Panc1 (cell line): Measurements from ENCODE around the gene PTPMT1. TPM values are rescaled to one million over a fixed set of nuclear protein-coding genes. Genes with fewer than 3 reads are reported as not detected.
"Not testable (repeated sequence)": the region's sequence is repeated elsewhere in the genome, so short reads cannot be mapped to it uniquely, and the experiment has no call there.

Source experiments
- ATAC-seq: fragments of 200-7000 bp; cut with Tn5 transposase; 2 replicates; pipeline ENCODE4 v1.9.1; 2020; ENCODE audit warnings: mild to moderate bottlenecking, moderate library complexity
- BruUV-seq: library from RNA; stranded (reverse); fragments of 400-500 nt; replicated peaks from 2 replicates; lab custom pipeline; 2021; lab: Mats Ljungman, UMichigan
- CTCF ChIA-PET: fragments of 300-600 bp; sonication (Branson Sonifier 250); formaldehyde crosslinking; loops from one replicate; lab custom pipeline; 2022; ENCODE audit warnings: antibody characterized with exemption; lab: Charles Lee
- POLR2A ChIA-PET: fragments of 300-600 bp; sonication (Branson Sonifier 250); formaldehyde crosslinking; loops from one replicate; lab custom pipeline; 2022; ENCODE audit warnings: antibody characterized with exemption; lab: Charles Lee
- DNase-seq: peaks from one replicate; pipeline ENCODE4 v3.0.0-alpha.2; 2010; ENCODE audit warnings: low read depth, low spot score
- H3K27ac ChIP-seq: 2 replicates; pipeline ENCODE4 v1.5.1; 2011; ENCODE audit warnings: mild to moderate bottlenecking, low read length, inconsistent platforms
- H3K27me3 ChIP-seq: fragments of 200-500 bp; sonication (Bioruptor generic); 2 replicates; pipeline ENCODE4 v1.6.0; 2014; ENCODE audit warnings: low read length, inconsistent platforms; ENCODE audit not compliant: control insufficient read depth, insufficient read depth
- H3K36me3 ChIP-seq: fragments of 200-500 bp; sonication (Bioruptor generic); 2 replicates; pipeline ENCODE4 v1.5.1; 2014; ENCODE audit warnings: inconsistent platforms, mild to moderate bottlenecking, low read length, moderate library complexity; ENCODE audit not compliant: control insufficient read depth, insufficient read depth
- H3K4me1 ChIP-seq: 2 replicates; pipeline ENCODE4 v1.5.1; 2011; ENCODE audit warnings: inconsistent platforms, mild to moderate bottlenecking, low read length, moderate library complexity; ENCODE audit not compliant: control insufficient read depth, insufficient read depth
- H3K4me3 ChIP-seq, 2 experiments: 2 replicates each; pipeline ENCODE4 v1.5.1; 2011 to 2012; ENCODE audit warnings: low read depth in 2 of 2, low read length in 2 of 2, mild to moderate bottlenecking in 2 of 2, inconsistent platforms in 1 of 2, moderate library complexity in 1 of 2
- H3K9me3 ChIP-seq: fragments of 200-500 bp; sonication (Bioruptor generic); 2 replicates; pipeline ENCODE4 v1.5.1; 2014; ENCODE audit warnings: low read depth, mild to moderate bottlenecking, inconsistent platforms, low read length, moderate library complexity; ENCODE audit not compliant: control insufficient read depth, insufficient read depth
- POLR2AphosphoS5 ChIP-seq: IDR thresholded peaks from 2 replicates; pipeline ENCODE4 v1.6.1; 2012; ENCODE audit warnings: mild to moderate bottlenecking, low read depth, low read length, moderate library complexity
- SIN3A ChIP-seq: IDR thresholded peaks from 2 replicates; pipeline ENCODE4 v1.6.1; 2012; ENCODE audit warnings: low read depth, mild to moderate bottlenecking, low read length, moderate library complexity, borderline replicate concordance; ENCODE audit not compliant: insufficient read depth
- TCF7L2 ChIP-seq: IDR thresholded peaks from 2 replicates; pipeline ENCODE4 v1.6.1; 2011; ENCODE audit warnings: mild to moderate bottlenecking, low read depth, low read length, inconsistent platforms
- in situ Hi-C: cut with HindIII; loops from 2 replicates; pipeline ENCODE4 v1.10.0; 2016; ENCODE audit warnings: low sequenced_read_pairs, low pct_unique_long_range_greater_than_20kb
- intact Hi-C: fragments of 100-400 bp; cut with micrococcal nuclease; formaldehyde crosslinking; loops from one replicate; pipeline ENCODE4 v1.10.0; 2022; ENCODE audit not compliant: unreplicated experiment
- total RNA-seq: library from RNA; stranded (reverse); gene quantifications from one replicate; pipeline ENCODE4 v1.2.1, GENCODE V29; 2021; ENCODE audit not compliant: unreplicated experiment
- TF ChIP-seq, protein P1 (sequence below), 2 experiments: IDR thresholded peaks; 2 replicates each; pipeline ENCODE4 v1.6.1; 2011 to 2012; ENCODE audit warnings: low read depth in 2 of 2, control low read depth in 1 of 2, low read length in 1 of 2, mild to moderate bottlenecking in 1 of 2, moderate library complexity in 1 of 2; ENCODE audit not compliant: insufficient read depth in 1 of 2
- TF ChIP-seq, protein P2 (sequence below): fragments of 450-650 bp; IDR thresholded peaks from 2 replicates; pipeline ENCODE4 v1.5.1; 2017; ENCODE audit warnings: mild to moderate bottlenecking

PTPMT1 gene
- total RNA-seq, 1 experiment from 2014 or later = 81.0 TPM

DNA sequence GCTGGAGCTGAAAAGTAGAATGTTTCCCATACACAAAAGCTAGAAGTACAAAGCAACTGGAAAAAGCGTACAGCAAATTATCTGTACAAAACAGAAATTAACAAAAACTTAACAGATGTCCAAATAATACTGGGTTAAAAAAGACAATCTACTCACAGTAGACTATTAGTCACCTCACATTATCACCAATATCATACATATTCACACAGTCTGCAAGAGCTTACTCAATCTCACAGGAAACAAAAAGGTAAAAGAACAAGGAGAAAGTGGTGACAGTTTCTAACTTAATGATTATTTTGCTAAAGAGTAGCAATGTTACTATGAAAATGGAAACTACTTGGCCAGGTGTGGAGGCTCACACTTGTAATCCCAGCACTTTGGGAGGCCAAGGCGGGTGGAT, 24.3 kb upstream of the PTPMT1 start:
- POLR2A ChIA-PET = no interaction called here
- intact Hi-C loops (no loop called here), in situ Hi-C loops (no loop called here)
- DNase-seq (no peak), ATAC-seq (no peak)
- no peak overlapping the region for H3K27ac ChIP-seq
- TF ChIP-seq TCF7L2 = no peak
- TF ChIP-seq, protein P1, sequence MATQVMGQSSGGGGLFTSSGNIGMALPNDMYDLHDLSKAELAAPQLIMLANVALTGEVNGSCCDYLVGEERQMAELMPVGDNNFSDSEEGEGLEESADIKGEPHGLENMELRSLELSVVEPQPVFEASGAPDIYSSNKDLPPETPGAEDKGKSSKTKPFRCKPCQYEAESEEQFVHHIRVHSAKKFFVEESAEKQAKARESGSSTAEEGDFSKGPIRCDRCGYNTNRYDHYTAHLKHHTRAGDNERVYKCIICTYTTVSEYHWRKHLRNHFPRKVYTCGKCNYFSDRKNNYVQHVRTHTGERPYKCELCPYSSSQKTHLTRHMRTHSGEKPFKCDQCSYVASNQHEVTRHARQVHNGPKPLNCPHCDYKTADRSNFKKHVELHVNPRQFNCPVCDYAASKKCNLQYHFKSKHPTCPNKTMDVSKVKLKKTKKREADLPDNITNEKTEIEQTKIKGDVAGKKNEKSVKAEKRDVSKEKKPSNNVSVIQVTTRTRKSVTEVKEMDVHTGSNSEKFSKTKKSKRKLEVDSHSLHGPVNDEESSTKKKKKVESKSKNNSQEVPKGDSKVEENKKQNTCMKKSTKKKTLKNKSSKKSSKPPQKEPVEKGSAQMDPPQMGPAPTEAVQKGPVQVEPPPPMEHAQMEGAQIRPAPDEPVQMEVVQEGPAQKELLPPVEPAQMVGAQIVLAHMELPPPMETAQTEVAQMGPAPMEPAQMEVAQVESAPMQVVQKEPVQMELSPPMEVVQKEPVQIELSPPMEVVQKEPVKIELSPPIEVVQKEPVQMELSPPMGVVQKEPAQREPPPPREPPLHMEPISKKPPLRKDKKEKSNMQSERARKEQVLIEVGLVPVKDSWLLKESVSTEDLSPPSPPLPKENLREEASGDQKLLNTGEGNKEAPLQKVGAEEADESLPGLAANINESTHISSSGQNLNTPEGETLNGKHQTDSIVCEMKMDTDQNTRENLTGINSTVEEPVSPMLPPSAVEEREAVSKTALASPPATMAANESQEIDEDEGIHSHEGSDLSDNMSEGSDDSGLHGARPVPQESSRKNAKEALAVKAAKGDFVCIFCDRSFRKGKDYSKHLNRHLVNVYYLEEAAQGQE (IDR thresholded peaks at IDR 0.05; ENCODE audit: insufficient read depth in 1 of 2, low read depth in 2 of 2, low read length in 1 of 2) = no peak
- TF ChIP-seq POLR2AphosphoS5 = no peak
- no peak for TF ChIP-seq SIN3A
- TF ChIP-seq, protein P2, sequence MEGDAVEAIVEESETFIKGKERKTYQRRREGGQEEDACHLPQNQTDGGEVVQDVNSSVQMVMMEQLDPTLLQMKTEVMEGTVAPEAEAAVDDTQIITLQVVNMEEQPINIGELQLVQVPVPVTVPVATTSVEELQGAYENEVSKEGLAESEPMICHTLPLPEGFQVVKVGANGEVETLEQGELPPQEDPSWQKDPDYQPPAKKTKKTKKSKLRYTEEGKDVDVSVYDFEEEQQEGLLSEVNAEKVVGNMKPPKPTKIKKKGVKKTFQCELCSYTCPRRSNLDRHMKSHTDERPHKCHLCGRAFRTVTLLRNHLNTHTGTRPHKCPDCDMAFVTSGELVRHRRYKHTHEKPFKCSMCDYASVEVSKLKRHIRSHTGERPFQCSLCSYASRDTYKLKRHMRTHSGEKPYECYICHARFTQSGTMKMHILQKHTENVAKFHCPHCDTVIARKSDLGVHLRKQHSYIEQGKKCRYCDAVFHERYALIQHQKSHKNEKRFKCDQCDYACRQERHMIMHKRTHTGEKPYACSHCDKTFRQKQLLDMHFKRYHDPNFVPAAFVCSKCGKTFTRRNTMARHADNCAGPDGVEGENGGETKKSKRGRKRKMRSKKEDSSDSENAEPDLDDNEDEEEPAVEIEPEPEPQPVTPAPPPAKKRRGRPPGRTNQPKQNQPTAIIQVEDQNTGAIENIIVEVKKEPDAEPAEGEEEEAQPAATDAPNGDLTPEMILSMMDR = no peak
- no TSS peak for BruUV-seq
- H3K9me3 ChIP-seq = no peaks in the 10 kb centered on the region
- H3K4me1 ChIP-seq = peaks cover 20% of the 10 kb centered on the region
- CTCF ChIA-PET = no interaction called here
- no peak overlapping the region for H3K4me3 ChIP-seq
- H3K36me3 ChIP-seq = no peaks in the 10 kb centered on the region
- H3K27me3 ChIP-seq = no peaks in the 10 kb centered on the region

DNA sequence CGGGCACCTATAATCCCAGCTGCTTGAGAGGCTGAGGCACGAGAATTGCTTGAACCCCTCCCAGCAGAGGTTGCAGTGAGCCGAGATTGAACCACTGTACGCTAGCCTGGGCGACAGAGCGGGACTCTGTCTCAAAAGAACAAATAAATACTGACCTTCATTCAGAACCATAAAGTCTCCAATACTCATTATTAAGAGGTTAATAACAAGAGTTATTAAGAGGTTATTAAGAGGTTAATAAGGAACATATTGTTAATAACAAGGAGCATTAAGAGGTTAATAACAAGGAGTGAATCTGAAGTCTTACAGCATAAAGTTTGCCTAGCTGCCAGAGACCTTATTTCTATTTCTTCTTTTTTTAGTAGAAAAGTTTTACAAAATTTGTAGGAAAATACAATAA, 20.1 kb upstream of the PTPMT1 start:
- POLR2A ChIA-PET = no interaction called here
- Histone ChIP-seq H3K4me1 (peaks cover 5% of the 10 kb centered on the region), H3K27ac (no peak overlapping the region), H3K4me3 (no peak overlapping the region), H3K9me3 (no peaks in the 10 kb centered on the region), H3K36me3 (peaks cover 2% of the 10 kb centered on the region), H3K27me3 (no peaks in the 10 kb centered on the region)
- BruUV-seq = no TSS peak
- DNase-seq (no peak), ATAC-seq (no peak)
- in situ Hi-C loops (no loop called here), intact Hi-C loops (no loop called here)
- TF ChIP-seq, protein P1 (IDR thresholded peaks at IDR 0.05; ENCODE audit: insufficient read depth in 1 of 2, low read depth in 2 of 2, low read length in 1 of 2) = no peak
- TF ChIP-seq, protein P2 = no peak
- TF ChIP-seq SIN3A (no peak), TCF7L2 (no peak), POLR2AphosphoS5 (no peak)
- CTCF ChIA-PET = interaction anchor here (0.8 kb wide), 1 partner anchor 51 kb away, joined by 5 read pairs; no protein-coding TSS in a partner anchor

DNA sequence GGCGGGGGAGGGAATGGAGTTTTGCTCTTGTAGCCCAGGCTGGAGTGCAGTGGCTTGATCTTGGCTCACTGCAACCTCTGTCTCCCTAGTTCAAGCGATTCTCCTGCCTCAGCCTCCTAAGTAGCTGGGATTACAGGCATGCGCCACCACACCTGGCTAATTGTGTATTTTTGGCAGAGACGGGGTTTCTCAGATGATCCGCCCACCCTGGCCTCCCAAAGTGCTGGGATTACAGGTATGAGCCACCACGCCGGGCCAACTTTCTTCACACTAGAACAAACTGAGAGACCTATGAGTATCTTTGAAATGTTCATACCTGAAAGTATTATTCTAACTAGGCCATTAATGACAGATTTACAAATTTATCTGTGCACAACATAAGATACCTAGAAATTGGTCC, 19.1 kb upstream of the PTPMT1 start:
- DNase-seq, BruUV-seq, intact Hi-C loops, ATAC-seq, H3K36me3 ChIP-seq, in situ Hi-C loops, H3K27ac ChIP-seq, H3K9me3 ChIP-seq, H3K4me3 ChIP-seq, H3K27me3 ChIP-seq, CTCF ChIA-PET: not testable (repeated sequence)
- H3K4me1 ChIP-seq = peaks cover 10% of the 10 kb centered on the region
- POLR2A ChIA-PET = interaction anchor here (0.7 kb wide), 1 partner anchor 31 kb away, joined by 4 read pairs; no protein-coding TSS in a partner anchor
